Measurements from ENCODE around the gene SLC25A42.

DNA sequence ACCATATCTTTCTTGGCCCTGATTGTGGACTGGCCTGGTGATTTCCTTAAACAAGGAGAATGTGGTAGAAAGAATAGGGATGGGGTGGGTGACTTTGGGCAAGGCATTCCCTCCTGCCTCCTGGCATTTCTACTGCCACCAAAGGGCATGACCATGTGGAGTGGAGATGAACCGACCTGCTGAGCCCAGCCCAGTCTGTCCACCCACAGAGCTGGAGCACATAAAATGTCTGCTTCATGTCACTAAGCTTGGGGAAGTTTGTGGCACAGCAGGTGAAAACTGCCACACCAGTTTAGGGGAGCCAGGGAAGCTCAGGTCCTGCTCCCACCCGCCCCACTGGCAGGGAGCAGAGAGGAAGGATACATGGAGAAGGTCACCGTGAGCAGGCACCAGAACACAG lies 68.2 kb downstream of the SLC25A42 start:
- no peak for TF ChIP-seq POLR2AphosphoS5 (IDR thresholded peaks at IDR 0.05; ENCODE audit: low read depth, low read length)
- TF ChIP-seq TAF1 (IDR thresholded peaks at IDR 0.05; ENCODE audit: low read depth, low read length): no peak
- TF ChIP-seq SPI1 (IDR thresholded peaks at IDR 0.05; ENCODE audit: low read depth, low read length): no peak

Measured in GM12891 (cell line).